Activated naive CD8-positive, alpha-beta T cell (primary cell): Measurements from ENCODE around the gene WNT7B.

Experiments
- H3K27ac Mint-ChIP-seq: one replicate; pipeline ENCODE4 v1.8.0; 2021; ENCODE audit warnings: mixed read lengths
- H3K27me3 Mint-ChIP-seq: one replicate; pipeline ENCODE4 v1.8.0; 2021; ENCODE audit warnings: mixed read lengths
- H3K36me3 Mint-ChIP-seq: one replicate; pipeline ENCODE4 v1.8.0; 2021; ENCODE audit warnings: mixed read lengths
- H3K4me1 Mint-ChIP-seq: one replicate; pipeline ENCODE4 v1.8.0; 2021; ENCODE audit warnings: low read depth, mixed read lengths
- H3K4me3 Mint-ChIP-seq: one replicate; pipeline ENCODE4 v1.8.0; 2021; ENCODE audit warnings: mild to moderate bottlenecking, mixed read lengths
- H3K9me3 Mint-ChIP-seq: one replicate; pipeline ENCODE4 v1.8.0; 2021; ENCODE audit warnings: low read depth, mixed read lengths

Gene WNT7B

GRCh38 chr22:45915151-45915550 lies 61.8 kb downstream of the WNT7B start:
- Mint-ChIP-seq H3K4me1 (no peaks in the 10 kb centered on the region), H3K27me3 (peaks cover 1% of the 10 kb centered on the region), H3K36me3 (peaks cover 2% of the 10 kb centered on the region), H3K27ac (no peak overlapping the region), H3K4me3 (no peak overlapping the region), H3K9me3 (no peaks in the 10 kb centered on the region)

GRCh38 chr22:45914309-45914708 lies 62.7 kb downstream of the WNT7B start:
- H3K9me3 Mint-ChIP-seq, result no peaks in the 10 kb centered on the region
- H3K36me3 Mint-ChIP-seq, result peaks cover 2% of the 10 kb centered on the region
- H3K4me3 Mint-ChIP-seq, result no peak overlapping the region
- H3K27ac Mint-ChIP-seq, result no peak overlapping the region
- peaks cover 1% of the 10 kb centered on the region for H3K27me3 Mint-ChIP-seq
- no peaks in the 10 kb centered on the region for H3K4me1 Mint-ChIP-seq

- peaks cover 2% of the 10 kb centered on the region for H3K36me3 Mint-ChIP-seq
- H3K4me1 Mint-ChIP-seq, result no peaks in the 10 kb centered on the region
- H3K27me3 Mint-ChIP-seq, result peaks cover 1% of the 10 kb centered on the region
- H3K9me3 Mint-ChIP-seq, result no peaks in the 10 kb centered on the region
- H3K4me3 Mint-ChIP-seq, result no peak overlapping the region
- H3K27ac Mint-ChIP-seq, result no peak overlapping the region
These were observed 64.1 kb downstream of the WNT7B start for GRCh38 chr22:45912910-45913309.

GRCh38 chr22:45911601-45912271 lies 65.2 kb downstream of the WNT7B start:
- H3K36me3 Mint-ChIP-seq, result peaks cover 2% of the 10 kb centered on the region
- no peaks in the 10 kb centered on the region for H3K9me3 Mint-ChIP-seq
- H3K27me3 Mint-ChIP-seq, result no peaks in the 10 kb centered on the region
- H3K4me3 Mint-ChIP-seq, result no peak overlapping the region
- no peak overlapping the region for H3K27ac Mint-ChIP-seq
- H3K4me1 Mint-ChIP-seq, result no peaks in the 10 kb centered on the region

- Mint-ChIP-seq H3K27ac (no peak overlapping the region), H3K4me1 (no peaks in the 10 kb centered on the region), H3K9me3 (no peaks in the 10 kb centered on the region), H3K27me3 (no peaks in the 10 kb centered on the region), H3K36me3 (peaks cover 2% of the 10 kb centered on the region), H3K4me3 (no peak overlapping the region)
These were observed 66.0 kb downstream of the WNT7B start for GRCh38 chr22:45910928-45911467.

- no peak overlapping the region for H3K27ac Mint-ChIP-seq
- H3K4me1 Mint-ChIP-seq, result no peaks in the 10 kb centered on the region
- no peaks in the 10 kb centered on the region for H3K9me3 Mint-ChIP-seq
- H3K4me3 Mint-ChIP-seq, result no peak overlapping the region
- H3K36me3 Mint-ChIP-seq, result no peaks in the 10 kb centered on the region
- peaks cover 5% of the 10 kb centered on the region for H3K27me3 Mint-ChIP-seq
These were observed 68.0 kb downstream of the WNT7B start for GRCh38 chr22:45908961-45909360.

- no peak overlapping the region for H3K4me3 Mint-ChIP-seq
- no peaks in the 10 kb centered on the region for H3K4me1 Mint-ChIP-seq
- no peaks in the 10 kb centered on the region for H3K9me3 Mint-ChIP-seq
- no peaks in the 10 kb centered on the region for H3K36me3 Mint-ChIP-seq
- H3K27ac Mint-ChIP-seq, result no peak overlapping the region
- peaks cover 5% of the 10 kb centered on the region for H3K27me3 Mint-ChIP-seq
These were observed 69.0 kb downstream of the WNT7B start for GRCh38 chr22:45907996-45908395.

- H3K4me1 Mint-ChIP-seq, result no peaks in the 10 kb centered on the region
- no peaks in the 10 kb centered on the region for H3K9me3 Mint-ChIP-seq
- H3K27ac Mint-ChIP-seq, result no peak overlapping the region
- no peak overlapping the region for H3K4me3 Mint-ChIP-seq
- no peaks in the 10 kb centered on the region for H3K36me3 Mint-ChIP-seq
- H3K27me3 Mint-ChIP-seq, result peaks cover 5% of the 10 kb centered on the region
These were observed 69.6 kb downstream of the WNT7B start for GRCh38 chr22:45907378-45907777.

- H3K36me3 Mint-ChIP-seq, result no peaks in the 10 kb centered on the region
- H3K27me3 Mint-ChIP-seq, result peaks cover 5% of the 10 kb centered on the region
- H3K4me3 Mint-ChIP-seq, result no peak overlapping the region
- no peak overlapping the region for H3K27ac Mint-ChIP-seq
- no peaks in the 10 kb centered on the region for H3K9me3 Mint-ChIP-seq
- no peaks in the 10 kb centered on the region for H3K4me1 Mint-ChIP-seq
These were observed 70.0 kb downstream of the WNT7B start for GRCh38 chr22:45906946-45907345.

- Mint-ChIP-seq H3K4me1 (no peaks in the 10 kb centered on the region), H3K27ac (no peak overlapping the region), H3K27me3 (peaks cover 5% of the 10 kb centered on the region), H3K36me3 (no peaks in the 10 kb centered on the region), H3K4me3 (no peak overlapping the region), H3K9me3 (no peaks in the 10 kb centered on the region)
These were observed 70.8 kb downstream of the WNT7B start for GRCh38 chr22:45905924-45906865.

- Mint-ChIP-seq H3K4me1 (no peaks in the 10 kb centered on the region), H3K27ac (no peak overlapping the region), H3K27me3 (peaks cover 5% of the 10 kb centered on the region)
These were observed 71.5 kb downstream of the WNT7B start for GRCh38 chr22:45905326-45905923.

GRCh38 chr22:45904236-45904635 lies 72.7 kb downstream of the WNT7B start:
- H3K9me3 Mint-ChIP-seq, result no peaks in the 10 kb centered on the region
- no peak overlapping the region for H3K27ac Mint-ChIP-seq
- H3K4me1 Mint-ChIP-seq, result no peaks in the 10 kb centered on the region
- H3K4me3 Mint-ChIP-seq, result no peak overlapping the region
- H3K36me3 Mint-ChIP-seq, result no peaks in the 10 kb centered on the region
- peaks cover 9% of the 10 kb centered on the region for H3K27me3 Mint-ChIP-seq

More at GRCh38 chr22:45905326-45905923, 71.5 kb downstream of the WNT7B start:
- H3K36me3 Mint-ChIP-seq, result no peaks in the 10 kb centered on the region
- H3K4me3 Mint-ChIP-seq, result no peak overlapping the region
- no peaks in the 10 kb centered on the region for H3K9me3 Mint-ChIP-seq

GRCh38 chr22:45903355-45904135 lies 73.4 kb downstream of the WNT7B start:
- Mint-ChIP-seq H3K4me1 (no peaks in the 10 kb centered on the region), H3K4me3 (no peak overlapping the region), H3K27ac (no peak overlapping the region), H3K36me3 (no peaks in the 10 kb centered on the region), H3K27me3 (peaks cover 9% of the 10 kb centered on the region), H3K9me3 (no peaks in the 10 kb centered on the region)

- Mint-ChIP-seq H3K27me3 (peaks cover 7% of the 10 kb centered on the region), H3K27ac (no peak overlapping the region), H3K4me3 (no peak overlapping the region), H3K9me3 (no peaks in the 10 kb centered on the region), H3K4me1 (no peaks in the 10 kb centered on the region), H3K36me3 (no peaks in the 10 kb centered on the region)
These were observed 79.2 kb downstream of the WNT7B start for GRCh38 chr22:45897736-45898135.
